Measurements from ENCODE around the gene NFU1.

- TF ChIP-seq CTCF (IDR thresholded peaks at IDR 0.05; ENCODE audit: insufficient read depth, low read length, poor library complexity, severe bottlenecking) (no peak), EZH2phosphoT487 (conservative IDR thresholded peaks at IDR 0.05; ENCODE audit: low read length) (no peak)
These were observed 46.5 kb upstream of the NFU1 start for GRCh38 chr2:69483696-69484095.

Measured in SU-DHL-6 (cell line).